Stimulated activated naive CD8-positive, alpha-beta T cell treated with anti-CD3 and anti-CD28 coated beads, Interleukin-15, Interleukin-2, amounts not matched to agents 100 ng/mL and 50 ng/mL, for 24 hours (primary cell): ENCODE measurements around the gene GLG1.
"Not testable (repeated sequence)": the region's sequence is repeated elsewhere in the genome, so short reads cannot be mapped to it uniquely, and the experiment has no call there.

Experiments
- H3K27ac Mint-ChIP-seq: one replicate; pipeline ENCODE4 v1.8.0; 2021; ENCODE audit warnings: mild to moderate bottlenecking, mixed read lengths
- H3K27me3 Mint-ChIP-seq: one replicate; pipeline ENCODE4 v1.8.0; 2021; ENCODE audit warnings: mixed read lengths
- H3K36me3 Mint-ChIP-seq: one replicate; pipeline ENCODE4 v1.8.0; 2021; ENCODE audit warnings: low read depth, mixed read lengths
- H3K4me1 Mint-ChIP-seq: one replicate; pipeline ENCODE4 v1.8.0; 2021; ENCODE audit warnings: low read depth, mixed read lengths
- H3K4me3 Mint-ChIP-seq: one replicate; pipeline ENCODE4 v1.8.0; 2021; ENCODE audit warnings: mild to moderate bottlenecking, mixed read lengths
- H3K9me3 Mint-ChIP-seq: one replicate; pipeline ENCODE4 v1.8.0; 2021; ENCODE audit warnings: mixed read lengths

GLG1 gene

GRCh38 chr16:74419811-74420210 is 187.1 kb downstream of the GLG1 start:
- not testable (repeated sequence) for H3K4me3 Mint-ChIP-seq, H3K9me3 Mint-ChIP-seq, H3K27me3 Mint-ChIP-seq, H3K27ac Mint-ChIP-seq, H3K4me1 Mint-ChIP-seq, H3K36me3 Mint-ChIP-seq

- H3K27me3 Mint-ChIP-seq, H3K4me3 Mint-ChIP-seq, H3K36me3 Mint-ChIP-seq, H3K27ac Mint-ChIP-seq, H3K9me3 Mint-ChIP-seq, H3K4me1 Mint-ChIP-seq: not testable (repeated sequence)
Measured at GRCh38 chr16:74417897-74418296, 189.0 kb downstream of the GLG1 start.

GRCh38 chr16:74413920-74414319 is 193.0 kb downstream of the GLG1 start:
- not testable (repeated sequence) for H3K27ac Mint-ChIP-seq, H3K4me3 Mint-ChIP-seq, H3K27me3 Mint-ChIP-seq, H3K9me3 Mint-ChIP-seq, H3K36me3 Mint-ChIP-seq, H3K4me1 Mint-ChIP-seq

GRCh38 chr16:74413485-74413884 is 193.4 kb downstream of the GLG1 start:
- H3K36me3 Mint-ChIP-seq, H3K4me1 Mint-ChIP-seq, H3K27ac Mint-ChIP-seq, H3K27me3 Mint-ChIP-seq, H3K4me3 Mint-ChIP-seq, H3K9me3 Mint-ChIP-seq: not testable (repeated sequence)

GRCh38 chr16:74412775-74413390 is 194.0 kb downstream of the GLG1 start:
- H3K36me3 Mint-ChIP-seq, H3K4me3 Mint-ChIP-seq, H3K4me1 Mint-ChIP-seq, H3K27ac Mint-ChIP-seq, H3K27me3 Mint-ChIP-seq, H3K9me3 Mint-ChIP-seq: not testable (repeated sequence)

GRCh38 chr16:74412138-74412774 is 194.7 kb downstream of the GLG1 start:
- not testable (repeated sequence) for H3K4me3 Mint-ChIP-seq, H3K9me3 Mint-ChIP-seq, H3K36me3 Mint-ChIP-seq, H3K4me1 Mint-ChIP-seq, H3K27ac Mint-ChIP-seq, H3K27me3 Mint-ChIP-seq

- not testable (repeated sequence) for H3K9me3 Mint-ChIP-seq, H3K27me3 Mint-ChIP-seq, H3K4me1 Mint-ChIP-seq, H3K36me3 Mint-ChIP-seq, H3K4me3 Mint-ChIP-seq, H3K27ac Mint-ChIP-seq
Measured at GRCh38 chr16:74410981-74411380, 195.9 kb downstream of the GLG1 start.

GRCh38 chr16:74410057-74410957 is 196.6 kb downstream of the GLG1 start:
- not testable (repeated sequence) for H3K27ac Mint-ChIP-seq, H3K4me3 Mint-ChIP-seq

GRCh38 chr16:74409185-74409981 is 197.5 kb downstream of the GLG1 start:
- not testable (repeated sequence) for H3K4me3 Mint-ChIP-seq, H3K27me3 Mint-ChIP-seq, H3K4me1 Mint-ChIP-seq, H3K36me3 Mint-ChIP-seq, H3K27ac Mint-ChIP-seq, H3K9me3 Mint-ChIP-seq

More at GRCh38 chr16:74410057-74410957, 196.6 kb downstream of the GLG1 start:
- H3K36me3 Mint-ChIP-seq, H3K4me1 Mint-ChIP-seq, H3K9me3 Mint-ChIP-seq, H3K27me3 Mint-ChIP-seq: not testable (repeated sequence)

GRCh38 chr16:74407362-74407705 is 199.6 kb downstream of the GLG1 start:
- not testable (repeated sequence) for H3K27me3 Mint-ChIP-seq, H3K4me1 Mint-ChIP-seq, H3K4me3 Mint-ChIP-seq, H3K9me3 Mint-ChIP-seq, H3K27ac Mint-ChIP-seq, H3K36me3 Mint-ChIP-seq

- H3K36me3 Mint-ChIP-seq, H3K27me3 Mint-ChIP-seq, H3K27ac Mint-ChIP-seq, H3K4me3 Mint-ChIP-seq, H3K4me1 Mint-ChIP-seq, H3K9me3 Mint-ChIP-seq: not testable (repeated sequence)
Measured at GRCh38 chr16:74406600-74407361, 200.1 kb downstream of the GLG1 start.

GRCh38 chr16:74404148-74404933 is 202.6 kb downstream of the GLG1 start:
- H3K27ac Mint-ChIP-seq, H3K4me1 Mint-ChIP-seq, H3K36me3 Mint-ChIP-seq, H3K9me3 Mint-ChIP-seq, H3K4me3 Mint-ChIP-seq, H3K27me3 Mint-ChIP-seq: not testable (repeated sequence)

- H3K36me3 Mint-ChIP-seq, H3K9me3 Mint-ChIP-seq, H3K4me1 Mint-ChIP-seq, H3K27ac Mint-ChIP-seq, H3K27me3 Mint-ChIP-seq, H3K4me3 Mint-ChIP-seq: not testable (repeated sequence)
Measured at GRCh38 chr16:74400238-74400637, 206.7 kb downstream of the GLG1 start.

- H3K27me3 Mint-ChIP-seq, H3K36me3 Mint-ChIP-seq, H3K4me1 Mint-ChIP-seq, H3K27ac Mint-ChIP-seq, H3K4me3 Mint-ChIP-seq, H3K9me3 Mint-ChIP-seq: not testable (repeated sequence)
Measured at GRCh38 chr16:74398212-74398895, 208.6 kb downstream of the GLG1 start.
